NCI-H748 treated with DMSO at 0.1 percent for 48 hours (cell line): ENCODE data around the gene FGFR3.

Experiments
- DNase-seq: peaks from one replicate; lab custom pipeline; 2025; lab: John Stamatoyannopoulos, UW

The FGFR3 gene

GRCh38 chr4:1792832-1793495 lies at the start of gene FGFR3:
TSS of gene FGFR3 (plus strand) at chr4:1793293. CDS start at chr4:1793935, 642 bp downstream.
- no peak for DNase-seq

- DNase-seq, result no peak
Observed at GRCh38 chr4:1743551-1743950, 49.5 kb upstream of the FGFR3 start.

GRCh38 chr4:1743975-1744374 lies 49.1 kb upstream of the FGFR3 start:
- no peak for DNase-seq

DNA sequence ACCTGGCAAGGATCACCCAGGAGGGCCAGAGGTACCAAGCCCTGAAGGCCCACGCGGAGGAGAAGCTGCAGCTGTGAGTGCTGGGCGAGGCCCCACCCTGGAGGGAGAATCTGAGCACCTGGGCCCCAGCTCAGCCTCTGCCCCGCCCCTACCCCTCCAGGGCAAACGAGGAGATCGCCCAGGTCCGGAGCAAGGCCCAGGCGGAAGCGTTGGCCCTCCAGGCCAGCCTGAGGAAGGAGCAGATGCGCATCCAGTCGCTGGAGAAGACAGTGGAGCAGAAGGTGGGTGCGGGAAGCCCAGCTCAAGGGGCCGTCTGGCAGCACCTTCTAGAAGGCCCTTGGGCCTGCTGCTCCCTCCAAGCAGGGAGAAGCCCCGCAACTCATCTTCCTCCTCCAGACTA lies 48.5 kb upstream of the FGFR3 start:
- DNase-seq, result no peak

GRCh38 chr4:1745165-1745564 lies 47.9 kb upstream of the FGFR3 start:
- no peak for DNase-seq

DNA sequence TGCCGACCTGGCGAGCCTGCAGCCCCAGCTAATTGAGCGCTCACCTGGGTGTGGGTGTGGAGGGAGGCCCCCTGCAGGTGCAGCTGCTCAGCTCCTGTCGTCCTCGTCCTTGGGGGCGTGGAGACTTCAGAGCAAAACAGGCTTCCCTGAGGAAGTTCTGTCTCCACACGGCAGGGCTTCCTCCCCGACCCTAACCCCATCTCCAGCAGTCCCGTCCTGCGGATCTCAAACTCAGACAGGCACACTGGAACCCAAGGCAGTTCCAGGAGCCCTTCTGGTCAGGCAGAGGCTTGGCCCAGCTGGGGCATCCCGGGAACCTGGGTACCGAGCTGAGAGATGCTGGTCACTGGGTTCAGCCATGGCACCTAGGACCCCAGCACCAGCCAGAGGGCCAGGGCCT lies 47.4 kb upstream of the FGFR3 start:
- DNase-seq, result no peak

DNA sequence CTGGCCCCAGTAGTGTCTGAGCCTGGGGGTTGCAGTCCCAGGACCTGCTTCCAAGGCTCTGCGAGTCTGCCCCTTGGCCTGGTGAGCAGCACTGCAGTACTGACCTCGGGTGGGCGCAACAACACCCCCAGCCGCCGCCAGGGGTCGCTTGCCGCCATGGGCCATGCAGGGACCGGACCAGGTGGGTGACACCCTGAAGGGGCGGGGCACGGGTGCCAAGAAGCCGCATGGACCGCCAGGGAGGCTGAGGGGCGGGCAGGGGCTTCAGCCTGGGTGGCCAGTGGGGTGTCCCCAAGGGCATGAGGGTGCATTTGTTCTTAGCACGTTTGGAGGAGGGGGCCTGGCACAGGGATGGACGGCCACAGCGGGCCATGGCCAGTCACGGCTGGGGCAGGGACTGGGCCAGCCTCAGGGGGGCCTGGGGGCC lies 46.8 kb upstream of the FGFR3 start:
- DNase-seq, result no peak

- DNase-seq, result no peak
Observed at GRCh38 chr4:1746919-1747602, 46.0 kb upstream of the FGFR3 start.

DNA sequence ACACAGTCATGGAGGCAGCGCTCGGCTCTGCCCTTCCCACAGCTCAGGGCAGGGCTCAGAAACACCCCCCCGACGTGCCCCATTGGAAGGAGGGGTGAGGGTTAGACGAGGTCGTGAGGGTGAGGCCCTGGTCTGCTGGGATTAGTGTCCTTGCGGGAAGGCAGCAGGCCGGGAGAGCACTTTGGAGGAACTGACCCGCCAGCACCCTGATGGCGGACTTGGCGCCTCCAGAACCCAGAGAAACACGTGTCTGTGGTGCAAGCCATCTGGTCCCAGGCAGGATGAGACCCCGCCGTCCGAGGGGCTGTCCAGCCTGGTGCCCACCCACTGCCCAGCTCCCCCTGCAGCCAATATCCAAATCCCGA lies 45.5 kb upstream of the FGFR3 start:
- DNase-seq, result no peak

DNA sequence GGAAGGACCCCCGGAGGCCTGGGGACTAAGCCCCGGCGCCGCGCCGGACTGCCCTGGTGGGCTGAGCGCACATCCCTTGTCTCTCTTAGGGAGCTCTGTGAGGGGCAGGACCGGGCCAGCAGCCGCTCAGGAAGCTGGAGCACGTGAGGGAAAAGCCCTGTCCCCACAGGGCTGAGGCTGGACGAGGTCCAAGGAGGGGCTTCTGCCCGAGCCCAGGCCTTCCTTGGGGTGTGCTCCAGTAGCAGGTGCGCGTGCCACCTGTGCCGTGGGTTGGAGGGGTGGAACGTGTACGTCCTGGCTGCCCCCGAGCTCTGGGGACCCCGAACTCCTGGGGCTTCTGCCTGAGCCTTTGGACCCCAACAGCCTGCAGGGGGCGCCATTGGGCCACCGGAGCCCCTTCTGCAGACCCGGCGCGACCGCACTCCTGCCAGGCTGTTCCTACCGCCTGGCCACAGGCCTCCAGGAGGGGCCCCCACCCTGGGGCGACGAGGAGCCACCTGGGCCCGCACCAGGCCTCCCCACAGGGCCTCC lies 44.6 kb upstream of the FGFR3 start:
- DNase-seq, result no peak

DNA sequence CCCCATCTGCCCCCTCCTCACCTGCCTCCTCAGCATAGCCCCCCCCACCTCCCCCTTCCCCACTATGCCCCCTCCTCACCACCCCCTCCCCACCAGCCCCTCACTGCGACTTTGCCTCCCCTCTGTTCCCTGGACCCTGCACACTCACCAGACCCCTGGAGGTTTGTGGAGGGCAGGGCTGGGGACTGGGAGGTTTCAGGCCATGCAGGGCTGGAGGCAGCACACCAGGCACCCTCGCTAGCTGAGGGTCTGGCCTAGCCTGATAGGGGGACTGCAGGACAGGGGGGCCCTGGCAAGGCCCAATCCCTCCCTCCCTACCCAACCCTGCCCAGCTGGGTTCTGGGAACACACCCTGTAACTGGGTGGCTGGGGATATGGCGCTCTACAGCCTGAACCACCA lies 43.7 kb upstream of the FGFR3 start:
- DNase-seq, result no peak

- DNase-seq, result no peak
Observed at GRCh38 chr4:1749826-1750225, 43.3 kb upstream of the FGFR3 start.

DNA sequence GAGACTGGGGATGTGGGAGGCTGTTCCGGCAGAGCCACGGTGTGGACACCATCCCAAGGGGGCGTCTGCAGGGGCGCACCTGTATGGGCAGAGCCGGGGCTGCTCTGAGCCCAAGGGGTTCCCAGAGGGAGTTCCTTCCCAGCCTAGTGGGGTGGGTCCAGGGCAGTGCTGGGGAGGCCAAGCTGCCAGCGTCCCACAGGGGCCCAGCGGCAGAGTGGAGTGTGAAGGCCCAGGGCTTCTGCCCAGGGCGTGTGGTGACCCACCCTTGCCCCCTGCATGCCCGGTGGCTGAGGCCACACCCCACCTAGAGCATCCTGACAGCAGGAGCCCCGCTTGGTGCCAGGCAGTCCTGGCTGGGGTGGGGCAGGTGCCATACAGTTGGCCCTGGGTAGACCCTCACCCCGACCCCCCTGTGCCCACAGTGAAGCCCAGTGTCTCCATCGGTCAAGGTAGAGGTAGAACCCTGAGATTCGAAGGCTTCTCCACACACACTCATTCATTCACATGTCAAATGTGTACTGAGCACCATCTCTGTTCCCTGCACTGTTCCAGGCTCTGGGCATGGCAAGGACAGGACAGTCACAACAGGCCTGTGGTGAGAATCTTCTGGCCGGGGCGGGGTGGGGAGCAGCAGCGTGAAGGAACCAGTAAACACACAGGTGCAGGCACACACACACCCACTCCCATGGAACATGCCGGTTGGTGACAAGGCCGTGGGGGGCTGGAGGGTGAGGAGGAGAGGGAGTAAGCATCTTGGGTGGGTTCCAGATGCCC lies 42.5 kb upstream of the FGFR3 start:
- no peak for DNase-seq

DNA sequence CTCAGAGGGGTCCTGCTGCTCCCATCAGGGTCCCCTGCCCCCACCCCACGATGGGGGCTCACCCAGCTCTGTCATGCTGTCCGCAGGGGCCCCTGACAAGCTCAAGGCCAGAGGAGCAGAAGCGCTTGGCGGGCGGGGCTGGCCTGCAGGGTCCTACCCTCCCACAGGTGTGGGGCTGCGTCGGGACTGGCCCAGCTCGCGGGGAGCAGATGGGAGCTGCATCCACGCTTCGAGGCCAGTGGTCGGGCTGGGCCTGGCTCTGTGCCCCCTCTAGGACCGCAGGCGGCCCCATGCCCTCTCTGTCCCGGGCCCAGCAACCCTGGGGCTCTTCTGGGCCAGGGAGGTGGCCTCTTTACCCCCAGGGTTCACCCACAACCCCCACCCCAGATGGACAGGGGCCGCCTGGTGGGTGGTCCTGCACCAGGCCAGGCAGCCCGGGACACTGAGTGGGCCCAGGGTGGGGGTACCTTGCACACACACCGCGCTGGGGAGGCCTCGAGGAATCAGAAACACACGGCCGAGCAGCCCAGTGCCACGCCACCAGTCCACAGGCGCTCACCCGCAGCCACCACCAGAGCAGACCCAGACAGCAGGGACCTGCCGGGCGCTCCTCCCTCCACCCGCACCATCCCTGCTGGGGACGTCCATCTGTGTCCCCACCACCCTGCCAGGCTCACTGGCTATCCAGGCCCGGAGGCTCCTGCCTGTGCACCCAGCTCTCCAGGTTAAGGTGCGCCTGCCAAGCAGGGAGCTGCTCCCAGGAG lies 41.8 kb upstream of the FGFR3 start:
- DNase-seq, result no peak

GRCh38 chr4:1751919-1752283 lies 41.2 kb upstream of the FGFR3 start:
- no peak for DNase-seq

DNA sequence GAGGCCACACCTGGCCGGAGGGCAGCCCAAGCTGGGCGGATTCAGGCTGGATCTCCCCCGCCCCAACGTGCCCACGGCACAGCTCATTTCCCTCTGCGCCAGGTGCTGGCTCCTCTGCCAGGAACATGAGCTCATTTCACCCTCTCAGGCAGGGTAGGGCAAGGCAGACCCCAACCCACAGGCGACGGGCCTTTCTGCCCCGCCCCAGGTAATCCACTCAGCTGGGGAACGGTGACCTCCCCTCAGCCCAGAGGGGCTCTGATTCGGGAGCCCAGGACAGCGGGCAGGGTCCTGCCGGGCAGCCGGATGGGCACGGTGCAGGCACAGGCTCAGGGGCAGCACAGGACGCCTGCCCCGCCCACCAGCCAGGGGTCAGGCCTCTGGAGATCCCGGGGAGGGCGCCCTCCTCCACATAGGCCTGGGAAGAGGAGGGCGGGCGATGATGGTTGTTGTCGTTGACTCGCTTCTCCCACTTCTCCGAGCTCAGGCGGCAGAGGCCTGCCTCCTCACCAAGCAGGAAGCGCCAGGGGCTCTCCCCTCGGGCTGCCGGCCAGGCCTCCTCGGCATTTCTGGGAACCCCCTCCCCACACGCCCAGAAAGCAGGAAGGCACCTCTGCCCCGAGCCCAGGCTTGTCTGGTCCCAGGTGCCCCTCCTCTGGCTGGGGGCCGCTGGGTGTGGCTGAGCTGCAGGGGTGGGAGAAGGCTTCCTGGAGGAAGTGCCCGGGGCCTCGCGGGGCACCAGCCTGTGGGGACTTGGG lies 40.6 kb upstream of the FGFR3 start:
- DNase-seq, result no peak

DNA sequence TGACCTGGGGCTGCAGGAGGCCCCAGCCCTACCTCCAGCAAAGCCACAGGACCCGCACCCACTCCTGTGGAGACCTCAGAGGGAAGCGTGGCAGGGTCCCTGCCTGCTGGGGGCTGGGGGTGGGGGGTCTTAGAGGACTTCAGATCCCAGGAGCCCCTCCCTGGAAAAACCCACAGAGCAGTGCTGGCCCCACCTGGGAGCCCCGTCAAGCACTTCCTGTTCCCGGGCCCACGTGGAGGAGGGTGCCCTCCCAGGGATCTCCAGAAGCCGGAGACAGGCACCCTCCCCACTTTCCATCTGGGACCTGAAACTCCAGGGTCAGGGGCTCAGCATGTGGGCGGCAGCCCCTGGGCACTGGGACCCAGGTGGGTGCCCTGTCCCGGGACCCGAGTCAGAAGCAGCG lies 39.8 kb upstream of the FGFR3 start:
- DNase-seq, result no peak

DNA sequence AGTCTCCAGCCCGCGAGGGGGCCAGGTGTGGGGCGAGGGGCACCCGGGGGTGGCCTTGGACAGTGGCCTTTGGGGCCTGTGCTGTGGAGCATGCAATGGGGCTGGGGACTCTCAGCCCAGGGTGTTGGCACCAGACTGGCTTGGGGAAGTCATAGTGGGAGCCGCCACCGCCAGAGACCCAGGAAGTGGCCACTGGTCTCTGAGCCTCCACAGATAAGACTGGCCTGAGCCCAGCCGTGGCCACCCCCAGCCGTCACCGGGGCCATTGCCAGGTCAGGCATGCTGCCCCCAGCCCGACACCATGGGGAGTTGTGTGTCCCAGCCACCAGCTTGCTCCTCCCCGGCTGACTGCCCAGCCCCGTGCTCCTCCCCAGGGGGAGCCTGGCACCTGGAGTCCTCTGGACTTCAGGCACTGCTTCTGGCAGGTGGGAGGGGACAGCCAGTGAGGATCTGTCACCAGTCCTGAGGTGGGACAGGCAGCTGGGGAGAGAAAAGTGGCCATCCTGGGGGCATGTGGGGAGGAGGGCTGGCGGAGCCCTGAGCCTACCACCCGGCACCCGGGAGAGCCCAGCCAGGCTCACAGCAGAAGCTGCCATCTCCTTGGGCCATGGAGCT lies 39.3 kb upstream of the FGFR3 start:
- DNase-seq, result no peak

DNA sequence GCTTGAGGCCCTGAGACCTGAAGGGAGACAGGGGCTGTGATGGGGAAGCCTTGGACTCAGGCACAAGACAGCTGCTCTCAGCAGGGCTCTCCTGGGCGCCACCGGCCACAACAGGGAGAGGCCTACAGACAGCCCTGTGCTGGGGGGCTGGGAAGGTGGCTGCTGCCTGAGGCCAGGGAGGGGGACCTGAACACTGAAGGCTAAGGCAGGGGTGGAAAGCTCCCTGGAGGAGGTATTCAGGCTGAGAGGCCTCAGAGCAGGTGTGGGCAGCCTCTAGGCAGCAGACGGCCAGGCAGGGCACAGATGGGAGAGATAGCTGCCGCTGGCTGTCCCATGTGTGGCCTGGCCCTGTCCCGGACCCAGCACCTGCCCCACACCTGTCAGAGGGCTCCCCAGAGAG lies 38.8 kb upstream of the FGFR3 start:
- no peak for DNase-seq

GRCh38 chr4:1755297-1755696 lies 37.8 kb upstream of the FGFR3 start:
- DNase-seq, result no peak

- DNase-seq, result no peak
Observed at GRCh38 chr4:1756079-1756478, 37.0 kb upstream of the FGFR3 start.
